Measurements from ENCODE around the gene KCNK17.

GRCh38 chr6:39339868-39340550 lies 25.8 kb upstream of the KCNK17 start:
- TF ChIP-seq SIN3A (IDR thresholded peaks at IDR 0.05; ENCODE audit: low read depth) (no peak), ZNF274 (IDR thresholded peaks at IDR 0.05; ENCODE audit: low read depth, low read length) (no peak), EGR1 (IDR thresholded peaks at IDR 0.05; ENCODE audit: low read depth) (no peak), CTCF (IDR thresholded peaks at IDR 0.05 in 2 of 3, conservative IDR thresholded peaks at IDR 0.05 in 1 of 3; ENCODE audit: borderline replicate concordance in 1 of 3, insufficient read depth in 1 of 3, low read depth in 2 of 3, low read length in 2 of 3) (no peak), EZH2 (IDR thresholded peaks at IDR 0.05) (no peak), CEBPB (IDR thresholded peaks at IDR 0.05; ENCODE audit: low read depth) (no peak), TCF7L2 (IDR thresholded peaks at IDR 0.05; ENCODE audit: borderline replicate concordance, extremely low read depth, insufficient read depth, insufficient read length) (no peak), ATF3 (IDR thresholded peaks at IDR 0.05) (no peak)
